Measurements from ENCODE around the gene SND1. TPM values are rescaled to one million over a fixed set of nuclear protein-coding genes. Genes with fewer than 3 reads are reported as not detected.

SND1 gene
- total RNA-seq, 3 donors from 2014 or later: 83.5 to 131 (median 120) TPM

DNA sequence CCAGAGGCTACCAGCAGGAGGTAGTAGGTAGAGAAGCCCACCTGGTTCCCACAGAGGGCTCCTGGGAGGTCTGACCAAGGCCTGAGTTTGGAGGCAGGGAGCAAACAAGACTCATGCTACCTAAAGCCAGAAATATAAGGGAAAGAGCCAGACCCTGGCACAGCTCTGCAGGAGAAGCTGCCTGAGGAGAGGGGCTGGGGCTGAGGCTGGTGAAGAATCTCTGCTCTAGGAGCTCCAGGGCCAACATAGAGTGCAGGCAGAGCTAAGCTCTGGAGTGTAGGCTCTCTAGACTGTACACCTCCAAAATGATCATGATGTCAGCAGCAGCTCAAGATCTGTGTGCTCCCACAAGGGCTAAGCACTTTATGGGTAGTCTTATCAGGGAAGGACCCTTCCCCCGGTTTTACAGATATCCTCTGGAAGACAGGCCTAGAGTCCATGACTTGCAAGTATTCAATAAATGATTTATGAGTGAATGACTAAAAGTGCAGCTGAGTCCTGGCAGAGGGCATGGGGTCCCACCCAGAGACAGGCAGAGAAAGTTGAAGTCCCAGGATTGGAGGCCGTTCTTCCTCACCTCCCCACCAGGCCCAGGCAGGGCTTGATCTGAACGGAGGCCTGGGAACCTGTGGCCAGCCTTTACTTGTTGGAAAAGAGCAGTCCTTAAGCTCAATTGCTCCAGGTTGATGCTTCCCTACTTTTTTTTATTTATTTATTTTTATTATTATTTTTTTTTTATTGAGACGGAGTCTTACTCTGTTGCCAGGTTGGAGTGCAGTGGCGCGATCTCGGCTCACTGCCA is 450.7 kb downstream of the SND1 start:
- Histone ChIP-seq H3K4me3 (no peak overlapping the region), H3K27ac (no peak overlapping the region), H3K36me3 (no peaks in the 10 kb centered on the region), H3K4me1 (peaks cover 0 to 3% of the 10 kb centered on the region in 2 donors), H3K9me3 (no peaks in the 10 kb centered on the region), H3K27me3 (no peaks in the 10 kb centered on the region)
- TF ChIP-seq POLR2A (IDR thresholded peaks at IDR 0.05) (no peak), POLR2AphosphoS5 (IDR thresholded peaks at IDR 0.05) (no peak)
- TF ChIP-seq, protein P1, sequence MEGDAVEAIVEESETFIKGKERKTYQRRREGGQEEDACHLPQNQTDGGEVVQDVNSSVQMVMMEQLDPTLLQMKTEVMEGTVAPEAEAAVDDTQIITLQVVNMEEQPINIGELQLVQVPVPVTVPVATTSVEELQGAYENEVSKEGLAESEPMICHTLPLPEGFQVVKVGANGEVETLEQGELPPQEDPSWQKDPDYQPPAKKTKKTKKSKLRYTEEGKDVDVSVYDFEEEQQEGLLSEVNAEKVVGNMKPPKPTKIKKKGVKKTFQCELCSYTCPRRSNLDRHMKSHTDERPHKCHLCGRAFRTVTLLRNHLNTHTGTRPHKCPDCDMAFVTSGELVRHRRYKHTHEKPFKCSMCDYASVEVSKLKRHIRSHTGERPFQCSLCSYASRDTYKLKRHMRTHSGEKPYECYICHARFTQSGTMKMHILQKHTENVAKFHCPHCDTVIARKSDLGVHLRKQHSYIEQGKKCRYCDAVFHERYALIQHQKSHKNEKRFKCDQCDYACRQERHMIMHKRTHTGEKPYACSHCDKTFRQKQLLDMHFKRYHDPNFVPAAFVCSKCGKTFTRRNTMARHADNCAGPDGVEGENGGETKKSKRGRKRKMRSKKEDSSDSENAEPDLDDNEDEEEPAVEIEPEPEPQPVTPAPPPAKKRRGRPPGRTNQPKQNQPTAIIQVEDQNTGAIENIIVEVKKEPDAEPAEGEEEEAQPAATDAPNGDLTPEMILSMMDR (IDR thresholded peaks at IDR 0.05): no peak
- no peak for DNase-seq (ENCODE audit: low spot score in 2 of 2)
- intact Hi-C loops (cut with DNase I; ENCODE audit: low total_unique reads): no loop called here

DNA sequence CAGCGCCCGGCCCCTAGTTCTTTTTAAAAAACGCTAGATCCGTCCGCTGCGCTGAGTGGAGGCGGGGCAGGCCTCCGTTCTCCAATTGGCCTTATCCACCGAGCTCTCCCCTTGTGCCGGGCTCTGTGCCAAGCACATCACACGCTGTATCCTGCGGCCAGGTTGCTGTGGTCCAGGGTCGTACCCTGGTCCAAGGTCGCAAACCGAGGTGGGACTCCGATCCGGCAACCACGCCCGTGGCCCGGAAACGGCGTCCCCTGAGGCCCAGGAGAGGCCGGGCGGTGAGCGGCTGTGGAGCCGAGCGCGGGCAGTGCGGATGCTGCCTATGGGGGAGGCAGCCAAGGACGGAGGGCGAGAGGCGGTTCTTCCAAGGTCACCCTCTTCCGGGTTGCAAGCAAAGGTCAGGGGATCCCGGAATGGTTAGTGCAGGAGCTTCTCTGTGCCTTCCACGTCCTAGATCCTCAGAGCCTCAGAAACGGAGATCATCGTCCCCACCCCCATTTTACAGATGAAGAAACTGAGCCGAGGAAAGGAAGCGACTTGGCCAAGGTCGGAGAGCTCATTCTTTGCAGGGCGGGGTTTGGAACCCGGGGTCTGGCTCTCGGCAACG is 451.6 kb downstream of the SND1 start:
- Histone ChIP-seq H3K4me1 (peaks cover 0 to 3% of the 10 kb centered on the region in 2 donors), H3K4me3 (peak overlapping the region; percentile 17 to 57 (median 42)), H3K27ac (no peak overlapping the region), H3K36me3 (no peaks in the 10 kb centered on the region), H3K9me3 (no peaks in the 10 kb centered on the region), H3K27me3 (no peaks in the 10 kb centered on the region)
- TF ChIP-seq POLR2AphosphoS5 (IDR thresholded peaks at IDR 0.05) (no peak), POLR2A (IDR thresholded peaks at IDR 0.05) (no peak)
- TF ChIP-seq, protein P1 (IDR thresholded peaks at IDR 0.05): no peak
- intact Hi-C loops (cut with DNase I; ENCODE audit: low total_unique reads): no loop called here
- DNase-seq (ENCODE audit: low spot score in 2 of 2): no peak

DNA sequence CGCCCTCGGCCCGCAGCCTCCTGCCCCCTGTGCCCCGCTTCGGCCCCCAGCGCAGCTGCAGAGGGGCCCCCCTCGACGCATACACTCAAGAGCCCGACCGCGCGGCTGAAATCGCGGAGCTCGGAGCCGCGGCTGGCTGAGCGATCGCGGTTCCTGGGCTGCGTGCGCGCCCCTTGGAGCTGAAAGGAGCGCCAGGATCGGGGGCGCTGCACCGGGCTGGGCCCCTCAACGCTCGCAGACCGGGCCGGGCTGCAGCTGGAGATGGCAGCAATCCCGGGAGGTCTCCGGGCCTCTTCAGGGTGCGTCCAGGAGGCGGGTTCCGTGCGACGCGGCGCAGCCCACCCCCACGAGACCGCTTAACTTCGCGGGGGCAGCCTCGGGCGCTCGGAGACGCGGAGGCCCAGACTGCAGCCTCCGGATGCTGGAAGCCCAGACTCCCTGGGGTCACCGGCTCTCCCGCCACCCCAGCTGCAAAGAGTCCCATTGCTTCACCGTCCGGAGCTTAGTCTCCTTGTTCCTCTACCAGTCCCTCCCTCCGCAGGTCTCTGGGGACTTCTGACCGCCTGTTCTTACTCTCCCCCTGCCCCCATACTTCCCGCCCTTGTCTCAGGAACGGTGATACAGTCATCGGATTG is 452.2 kb downstream of the SND1 start:
- Histone ChIP-seq H3K4me3 (peak overlapping the region; percentile 17 to 57 (median 42)), H3K4me1 (peaks cover 0 to 3% of the 10 kb centered on the region in 2 donors), H3K36me3 (no peaks in the 10 kb centered on the region), H3K27me3 (no peaks in the 10 kb centered on the region), H3K9me3 (no peaks in the 10 kb centered on the region), H3K27ac (no peak overlapping the region)
- intact Hi-C loops (cut with DNase I; ENCODE audit: low total_unique reads): no loop called here
- TF ChIP-seq POLR2A (IDR thresholded peaks at IDR 0.05) (no peak), POLR2AphosphoS5 (IDR thresholded peaks at IDR 0.05) (no peak)
- TF ChIP-seq, protein P1 (IDR thresholded peaks at IDR 0.05): no peak
- DNase-seq (ENCODE audit: low spot score in 2 of 2): no peak

DNA sequence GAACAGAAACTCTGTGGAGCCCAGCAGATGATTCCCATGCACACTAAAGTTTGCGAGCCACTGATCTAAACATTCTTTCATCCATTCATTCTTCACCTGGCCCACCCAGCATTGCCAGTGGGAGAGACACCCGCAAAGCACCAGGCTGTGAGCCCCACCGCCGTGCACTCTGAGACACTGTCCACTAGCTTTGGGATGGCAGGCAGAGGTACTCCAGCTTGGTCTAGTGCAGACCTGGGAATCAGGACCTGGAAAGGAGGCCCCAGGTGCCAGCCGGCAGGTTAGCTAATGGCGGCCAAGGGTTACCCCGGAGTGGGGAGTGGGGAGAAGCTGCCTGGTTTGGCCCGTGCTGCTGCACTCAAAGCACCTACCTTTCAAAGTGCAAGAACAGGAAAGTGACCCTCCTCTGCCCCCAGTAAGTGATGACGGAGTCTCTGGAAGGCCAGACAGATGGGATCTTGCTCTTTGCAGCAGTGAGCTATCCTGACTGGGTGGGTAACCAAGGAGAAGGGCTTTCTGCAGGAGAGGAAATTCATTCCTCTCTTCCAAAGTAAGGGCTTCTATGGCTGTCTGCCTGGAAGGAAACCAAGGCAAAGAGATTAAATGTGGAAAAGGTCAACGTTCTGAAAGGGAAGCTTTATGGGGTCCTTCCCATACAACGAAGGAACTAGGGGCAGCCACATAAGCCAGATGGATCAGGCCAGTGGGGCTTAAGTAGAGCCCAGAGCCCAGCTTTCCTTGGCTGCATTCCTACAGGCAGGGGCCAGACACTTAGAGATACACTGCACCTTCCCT is 453.4 kb downstream of the SND1 start:
- intact Hi-C loops (cut with DNase I; ENCODE audit: low total_unique reads): no loop called here
- no peaks in the 10 kb centered on the region for H3K27me3 ChIP-seq
- no peaks in the 10 kb centered on the region for H3K36me3 ChIP-seq
- DNase-seq (ENCODE audit: low spot score in 2 of 2): no peak
- H3K4me3 ChIP-seq: no peak overlapping the region
- no peak for TF ChIP-seq POLR2A (IDR thresholded peaks at IDR 0.05)
- TF ChIP-seq, protein P1 (IDR thresholded peaks at IDR 0.05): no peak
- no peak for TF ChIP-seq POLR2AphosphoS5 (IDR thresholded peaks at IDR 0.05)
- H3K9me3 ChIP-seq: no peaks in the 10 kb centered on the region
- H3K27ac ChIP-seq: no peak overlapping the region
- H3K4me1 ChIP-seq: peaks cover 0 to 3% of the 10 kb centered on the region in 2 donors

Data from breast epithelium (tissue), 4 donors.